ENCODE measurements around the gene FCAMR.

DNA sequence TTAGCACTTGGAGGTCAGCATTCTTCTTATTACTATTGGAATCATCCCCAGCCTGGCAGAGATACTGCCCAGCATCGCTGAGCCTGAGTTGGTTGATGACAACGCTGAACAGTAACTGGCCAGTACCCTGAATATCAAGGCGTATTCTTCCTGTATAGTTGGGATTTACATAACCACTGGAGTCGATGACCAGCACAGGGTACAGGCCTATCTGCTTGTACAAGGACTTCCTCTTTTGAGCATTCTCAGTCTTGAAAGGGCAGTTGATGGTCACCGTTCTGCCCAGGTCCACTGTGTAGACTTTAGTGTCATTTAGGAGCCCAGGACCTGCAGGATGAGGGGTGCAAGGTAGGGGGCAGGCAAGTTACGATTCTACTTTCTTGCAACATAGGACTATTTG, 32.8 kb downstream of the FCAMR start:
- TF ChIP-seq, protein P1, sequence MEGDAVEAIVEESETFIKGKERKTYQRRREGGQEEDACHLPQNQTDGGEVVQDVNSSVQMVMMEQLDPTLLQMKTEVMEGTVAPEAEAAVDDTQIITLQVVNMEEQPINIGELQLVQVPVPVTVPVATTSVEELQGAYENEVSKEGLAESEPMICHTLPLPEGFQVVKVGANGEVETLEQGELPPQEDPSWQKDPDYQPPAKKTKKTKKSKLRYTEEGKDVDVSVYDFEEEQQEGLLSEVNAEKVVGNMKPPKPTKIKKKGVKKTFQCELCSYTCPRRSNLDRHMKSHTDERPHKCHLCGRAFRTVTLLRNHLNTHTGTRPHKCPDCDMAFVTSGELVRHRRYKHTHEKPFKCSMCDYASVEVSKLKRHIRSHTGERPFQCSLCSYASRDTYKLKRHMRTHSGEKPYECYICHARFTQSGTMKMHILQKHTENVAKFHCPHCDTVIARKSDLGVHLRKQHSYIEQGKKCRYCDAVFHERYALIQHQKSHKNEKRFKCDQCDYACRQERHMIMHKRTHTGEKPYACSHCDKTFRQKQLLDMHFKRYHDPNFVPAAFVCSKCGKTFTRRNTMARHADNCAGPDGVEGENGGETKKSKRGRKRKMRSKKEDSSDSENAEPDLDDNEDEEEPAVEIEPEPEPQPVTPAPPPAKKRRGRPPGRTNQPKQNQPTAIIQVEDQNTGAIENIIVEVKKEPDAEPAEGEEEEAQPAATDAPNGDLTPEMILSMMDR (IDR thresholded peaks at IDR 0.05) = no peak
- no peak for TF ChIP-seq ZNF317 (CRISPR knock-in tag; IDR thresholded peaks at IDR 0.05; ENCODE audit: borderline replicate concordance, low read depth)
- no peak for TF ChIP-seq SMAD3 (CRISPR knock-in tag; IDR thresholded peaks at IDR 0.05; ENCODE audit: borderline replicate concordance)

All from WTC11 (cell line).